ENCODE measurements around the gene AUNIP.

GRCh38 chr1:25864434-25864833 lies 5.2 kb upstream of the AUNIP start:
- TF ChIP-seq EZH2 (IDR thresholded peaks at IDR 0.05; ENCODE audit: low read length, unreplicated experiment) (no peak), CTCF (conservative IDR thresholded peaks at IDR 0.05; ENCODE audit: low read depth, low read length) (no peak), EZH2phosphoT487 (IDR thresholded peaks at IDR 0.05; ENCODE audit: borderline replicate concordance, low read length) (no peak)
